ENCODE data around the gene DENND11.

DENND11 gene

DNA sequence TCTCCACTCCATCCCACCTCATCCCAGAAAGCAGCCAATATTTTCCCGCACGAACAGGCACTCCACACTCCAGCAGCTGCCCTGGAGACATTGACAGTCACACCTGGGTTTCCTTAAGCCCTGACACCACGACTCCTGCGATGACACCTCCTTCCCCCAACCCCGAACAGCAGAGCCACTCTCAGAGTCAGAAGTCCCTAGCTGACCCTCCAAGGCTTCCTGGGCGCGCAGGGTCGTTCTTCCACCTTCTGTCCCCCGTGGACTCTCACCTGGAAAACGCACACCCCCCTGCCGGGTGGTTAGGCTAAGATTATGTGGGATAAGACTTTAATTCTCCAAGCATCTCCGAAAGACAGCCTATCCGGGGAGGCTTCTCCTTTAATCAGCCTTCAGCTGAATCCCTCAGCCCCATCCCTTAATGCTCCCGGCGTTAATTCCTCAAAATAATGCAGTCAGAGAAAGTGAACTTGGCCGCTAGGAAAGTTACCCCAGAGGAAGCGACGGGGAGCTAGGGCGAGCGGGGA is 1.1 kb downstream of the DENND11 start:
- no peak for TF ChIP-seq CTCF (IDR thresholded peaks at IDR 0.05; ENCODE audit: borderline replicate concordance, insufficient read depth, low read depth, low read length)
- H3K4me3 ChIP-seq (ENCODE audit: low read depth, low read length), result peak overlapping the region; percentile 70

GRCh38 chr7:141700296-141700847 is 1.6 kb downstream of the DENND11 start:
- peak overlapping the region; percentile 70 for H3K4me3 ChIP-seq (ENCODE audit: low read depth, low read length)
- no peak for TF ChIP-seq CTCF (IDR thresholded peaks at IDR 0.05; ENCODE audit: borderline replicate concordance, insufficient read depth, low read depth, low read length)

- no peak overlapping the region for H3K4me3 ChIP-seq (ENCODE audit: low read depth, low read length)
- no peak for TF ChIP-seq CTCF (IDR thresholded peaks at IDR 0.05; ENCODE audit: borderline replicate concordance, insufficient read depth, low read depth, low read length)
These were observed 2.1 kb downstream of the DENND11 start for GRCh38 chr7:141699860-141700259.

- H3K4me3 ChIP-seq (ENCODE audit: low read depth, low read length), result no peak overlapping the region
- TF ChIP-seq CTCF (IDR thresholded peaks at IDR 0.05; ENCODE audit: borderline replicate concordance, insufficient read depth, low read depth, low read length), result no peak
These were observed 3.5 kb downstream of the DENND11 start for GRCh38 chr7:141698247-141699015.

- TF ChIP-seq CTCF (IDR thresholded peaks at IDR 0.05; ENCODE audit: borderline replicate concordance, insufficient read depth, low read depth, low read length), result no peak
- no peak overlapping the region for H3K4me3 ChIP-seq (ENCODE audit: low read depth, low read length)
These were observed 4.6 kb downstream of the DENND11 start for GRCh38 chr7:141697211-141697871.

DNA sequence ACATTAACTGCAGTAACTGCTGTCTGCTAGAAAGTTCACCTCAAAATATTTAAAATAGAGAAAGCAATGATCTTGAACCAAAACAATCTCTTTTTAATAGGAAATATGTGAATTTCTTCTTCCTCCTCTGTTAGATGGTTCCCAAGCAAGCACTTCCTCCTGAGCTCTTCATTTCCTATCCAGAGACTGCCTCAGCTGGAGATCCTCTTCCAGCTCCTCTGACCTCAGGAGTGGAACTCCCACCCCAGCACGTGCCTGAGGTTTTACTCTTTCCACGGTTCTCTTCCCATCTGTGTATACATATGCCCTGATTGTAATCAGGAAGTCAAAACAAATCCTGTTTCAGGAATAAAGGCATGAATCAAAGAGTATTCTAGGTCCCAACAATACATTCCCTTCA is 5.6 kb downstream of the DENND11 start:
- no peak overlapping the region for H3K4me3 ChIP-seq (ENCODE audit: low read depth, low read length)
- no peak for TF ChIP-seq CTCF (IDR thresholded peaks at IDR 0.05; ENCODE audit: borderline replicate concordance, insufficient read depth, low read depth, low read length)
